ENCODE data around the gene ZNF431. TPM values are rescaled to one million over a fixed set of nuclear protein-coding genes. Genes with fewer than 3 reads are reported as not detected.
A peak's percentile ranks its signal among the peaks of the same experiment; 100 is the strongest.
"Not testable (repeated sequence)": the region's sequence is repeated elsewhere in the genome, so short reads cannot be mapped to it uniquely, and the experiment has no call there.

Gene ZNF431
- polyA plus RNA-seq, 1 donor from 2014 or later, result 19.8 TPM

- no peak overlapping the region for H3K27ac Mint-ChIP-seq
- H3K9me3 Mint-ChIP-seq, result peaks cover 3 to 18% (median 14%) of the 10 kb centered on the region in 3 donors
- H3K36me3 Mint-ChIP-seq, result peaks cover 3% of the 10 kb centered on the region
- no peaks in the 10 kb centered on the region for H3K4me1 Mint-ChIP-seq
- H3K4me3 Mint-ChIP-seq, result no peak overlapping the region
- H3K27me3 Mint-ChIP-seq, result no peaks in the 10 kb centered on the region
These were observed 11.6 kb upstream of the ZNF431 start for GRCh38 chr19:21130097-21130775.

- Mint-ChIP-seq H3K27ac (no peak overlapping the region), H3K27me3 (no peaks in the 10 kb centered on the region), H3K9me3 (peaks cover 1 to 10% (median 8%) of the 10 kb centered on the region in 3 donors), H3K4me1 (no peaks in the 10 kb centered on the region), H3K4me3 (no peak overlapping the region), H3K36me3 (no peaks in the 10 kb centered on the region)
These were observed 8.2 kb upstream of the ZNF431 start for GRCh38 chr19:21133633-21134032.

GRCh38 chr19:21134934-21135366 is 6.9 kb upstream of the ZNF431 start:
- H3K4me1 Mint-ChIP-seq, result peaks cover 0 to 2% (median 1%) of the 10 kb centered on the region in 3 donors
- H3K9me3 Mint-ChIP-seq, result peaks cover 1 to 7% (median 6%) of the 10 kb centered on the region in 3 donors
- no peaks in the 10 kb centered on the region for H3K27me3 Mint-ChIP-seq
- no peak overlapping the region for H3K27ac Mint-ChIP-seq
- no peak overlapping the region for H3K4me3 Mint-ChIP-seq
- H3K36me3 Mint-ChIP-seq, result no peaks in the 10 kb centered on the region

- Mint-ChIP-seq H3K36me3 (no peaks in the 10 kb centered on the region), H3K4me3 (no peak overlapping the region), H3K27me3 (no peaks in the 10 kb centered on the region), H3K27ac (no peak overlapping the region), H3K4me1 (peaks cover 0 to 3% (median 1%) of the 10 kb centered on the region in 3 donors), H3K9me3 (peaks cover 1 to 6% (median 1%) of the 10 kb centered on the region in 3 donors)
These were observed 6.4 kb upstream of the ZNF431 start for GRCh38 chr19:21135433-21135832.

GRCh38 chr19:21138130-21138529 is 3.7 kb upstream of the ZNF431 start:
- Mint-ChIP-seq H3K27ac (no peak overlapping the region), H3K4me1 (peaks cover 11 to 14% (median 12%) of the 10 kb centered on the region in 3 donors), H3K4me3 (no peak overlapping the region), H3K36me3 (no peaks in the 10 kb centered on the region), H3K9me3 (peaks cover 0 to 4% (median 1%) of the 10 kb centered on the region in 3 donors), H3K27me3 (no peaks in the 10 kb centered on the region)

GRCh38 chr19:21141006-21141405 is 834 bp upstream of the ZNF431 start:
- peaks cover 16 to 26% (median 22%) of the 10 kb centered on the region in 3 donors for H3K4me1 Mint-ChIP-seq

GRCh38 chr19:21143428-21143827 is 1.6 kb downstream of the ZNF431 start:
- Mint-ChIP-seq H3K9me3 (no peaks in the 10 kb centered on the region), H3K27ac (peak overlapping the region in 1 of 3 donors; percentile 93), H3K36me3 (peaks cover 16% of the 10 kb centered on the region), H3K4me1 (peaks cover 19 to 30% (median 28%) of the 10 kb centered on the region in 3 donors), H3K27me3 (no peaks in the 10 kb centered on the region), H3K4me3 (peak overlapping the region; percentile 16 to 99 (median 51))

More at GRCh38 chr19:21141006-21141405, 834 bp upstream of the ZNF431 start:
- not testable (repeated sequence) for H3K27me3 Mint-ChIP-seq, H3K36me3 Mint-ChIP-seq, H3K9me3 Mint-ChIP-seq, H3K27ac Mint-ChIP-seq
- H3K4me3 Mint-ChIP-seq, result peak overlapping the region in 3 of 4 donors; percentile 5 to 44 (median 12)

- Mint-ChIP-seq H3K27ac (no peak overlapping the region), H3K4me3 (peak overlapping the region; percentile 17 to 85 (median 38)), H3K27me3 (no peaks in the 10 kb centered on the region), H3K9me3 (no peaks in the 10 kb centered on the region), H3K4me1 (peaks cover 19 to 31% (median 28%) of the 10 kb centered on the region in 3 donors), H3K36me3 (peaks cover 16% of the 10 kb centered on the region)
These were observed 2.0 kb downstream of the ZNF431 start for GRCh38 chr19:21143854-21144253.

- Mint-ChIP-seq H3K4me3 (peak overlapping the region in 1 of 4 donors; percentile 69), H3K9me3 (no peaks in the 10 kb centered on the region), H3K27me3 (no peaks in the 10 kb centered on the region), H3K36me3 (peaks cover 28% of the 10 kb centered on the region), H3K4me1 (peaks cover 12 to 26% (median 22%) of the 10 kb centered on the region in 3 donors), H3K27ac (no peak overlapping the region)
These were observed 5.7 kb downstream of the ZNF431 start for GRCh38 chr19:21147540-21147939.

- no peaks in the 10 kb centered on the region for H3K9me3 Mint-ChIP-seq
- no peak overlapping the region for H3K4me3 Mint-ChIP-seq
- no peaks in the 10 kb centered on the region for H3K27me3 Mint-ChIP-seq
- no peak overlapping the region for H3K27ac Mint-ChIP-seq
- peaks cover 7 to 24% (median 14%) of the 10 kb centered on the region in 3 donors for H3K4me1 Mint-ChIP-seq
- H3K36me3 Mint-ChIP-seq, result peaks cover 33% of the 10 kb centered on the region
These were observed 6.8 kb downstream of the ZNF431 start for GRCh38 chr19:21148681-21149080.

- peaks cover 29% of the 10 kb centered on the region for H3K36me3 Mint-ChIP-seq
- H3K4me3 Mint-ChIP-seq, result no peak overlapping the region
- no peak overlapping the region for H3K27ac Mint-ChIP-seq
- H3K9me3 Mint-ChIP-seq, result no peaks in the 10 kb centered on the region
- peaks cover 5 to 20% (median 13%) of the 10 kb centered on the region in 3 donors for H3K4me1 Mint-ChIP-seq
- no peaks in the 10 kb centered on the region for H3K27me3 Mint-ChIP-seq
These were observed 8.0 kb downstream of the ZNF431 start for GRCh38 chr19:21149877-21150276.

- H3K27me3 Mint-ChIP-seq, result no peaks in the 10 kb centered on the region
- H3K4me1 Mint-ChIP-seq, result peaks cover 11 to 17% (median 12%) of the 10 kb centered on the region in 3 donors
- H3K9me3 Mint-ChIP-seq, result peaks cover 0 to 11% (median 0%) of the 10 kb centered on the region in 3 donors
- H3K36me3 Mint-ChIP-seq, result peaks cover 31% of the 10 kb centered on the region
- peak overlapping the region in 1 of 3 donors; percentile 23 for H3K27ac Mint-ChIP-seq
- no peak overlapping the region for H3K4me3 Mint-ChIP-seq
These were observed 9.6 kb downstream of the ZNF431 start for GRCh38 chr19:21151460-21151859.

- Mint-ChIP-seq H3K27me3 (no peaks in the 10 kb centered on the region), H3K9me3 (peaks cover 0 to 16% (median 4%) of the 10 kb centered on the region in 3 donors), H3K4me3 (peak overlapping the region in 1 of 4 donors; percentile 55), H3K4me1 (peaks cover 8 to 20% (median 10%) of the 10 kb centered on the region in 3 donors), H3K27ac (no peak overlapping the region), H3K36me3 (peaks cover 10% of the 10 kb centered on the region)
These were observed 16.8 kb downstream of the ZNF431 start for GRCh38 chr19:21158523-21159135.

- H3K9me3 Mint-ChIP-seq, result no peaks in the 10 kb centered on the region
- H3K4me3 Mint-ChIP-seq, result peak overlapping the region in 1 of 4 donors; percentile 37
- peaks cover 0 to 5% (median 5%) of the 10 kb centered on the region in 3 donors for H3K4me1 Mint-ChIP-seq
- peaks cover 11% of the 10 kb centered on the region for H3K36me3 Mint-ChIP-seq
- peak overlapping the region in 1 of 3 donors; percentile 65 for H3K27ac Mint-ChIP-seq
- H3K27me3 Mint-ChIP-seq, result no peaks in the 10 kb centered on the region
These were observed 22.7 kb downstream of the ZNF431 start for GRCh38 chr19:21164541-21164940.

- H3K27ac Mint-ChIP-seq, result no peak overlapping the region
- H3K9me3 Mint-ChIP-seq, result peaks cover 0 to 5% (median 2%) of the 10 kb centered on the region in 3 donors
- H3K4me3 Mint-ChIP-seq, result no peak overlapping the region
- peaks cover 17% of the 10 kb centered on the region for H3K36me3 Mint-ChIP-seq
- H3K27me3 Mint-ChIP-seq, result no peaks in the 10 kb centered on the region
- H3K4me1 Mint-ChIP-seq, result peaks cover 0 to 5% (median 2%) of the 10 kb centered on the region in 3 donors
These were observed 24.6 kb downstream of the ZNF431 start for GRCh38 chr19:21166436-21166835.
